ENCODE results near the gene MRPL36.

MRPL36 gene

DNA sequence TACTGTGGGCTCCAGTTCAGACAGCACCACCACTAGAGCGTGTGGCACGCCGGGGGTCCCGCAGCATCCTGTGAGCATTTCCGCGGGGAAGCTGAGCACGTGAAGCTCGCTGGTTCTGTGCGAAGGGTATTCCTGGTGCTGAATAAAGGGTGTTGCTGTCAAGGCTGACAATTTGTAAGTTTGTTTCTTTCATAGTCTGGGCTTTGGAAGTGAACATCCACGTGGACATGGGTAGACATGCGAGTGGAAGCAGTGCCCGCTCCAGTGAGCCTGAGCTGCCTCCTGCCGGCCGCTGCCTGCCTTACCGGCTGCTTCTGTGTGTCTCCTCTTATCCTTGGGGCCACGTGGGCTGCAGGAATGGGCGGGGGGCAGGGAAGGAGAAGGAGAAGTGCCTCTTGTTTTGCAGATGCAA, 16.2 kb upstream of the MRPL36 start:
- Histone ChIP-seq H4K20me1 (peaks cover 41% of the 10 kb centered on the region), H3K36me3 (peaks cover 100% of the 10 kb centered on the region), H3K4me2 (no peak overlapping the region), H3K4me3 (no peak overlapping the region), H3K4me1 (no peaks in the 10 kb centered on the region; the same call in 1 of the 2 replicates), H3K27me3 (no peaks in the 10 kb centered on the region), H3K9me3 (peaks cover 4% of the 10 kb centered on the region; the same call in 1 of the 2 replicates), H3K27ac (no peak overlapping the region), H3K9ac (no peak overlapping the region)
- no peak for TF ChIP-seq Cebpa-rat (IDR thresholded peaks at IDR 0.05)

DNA sequence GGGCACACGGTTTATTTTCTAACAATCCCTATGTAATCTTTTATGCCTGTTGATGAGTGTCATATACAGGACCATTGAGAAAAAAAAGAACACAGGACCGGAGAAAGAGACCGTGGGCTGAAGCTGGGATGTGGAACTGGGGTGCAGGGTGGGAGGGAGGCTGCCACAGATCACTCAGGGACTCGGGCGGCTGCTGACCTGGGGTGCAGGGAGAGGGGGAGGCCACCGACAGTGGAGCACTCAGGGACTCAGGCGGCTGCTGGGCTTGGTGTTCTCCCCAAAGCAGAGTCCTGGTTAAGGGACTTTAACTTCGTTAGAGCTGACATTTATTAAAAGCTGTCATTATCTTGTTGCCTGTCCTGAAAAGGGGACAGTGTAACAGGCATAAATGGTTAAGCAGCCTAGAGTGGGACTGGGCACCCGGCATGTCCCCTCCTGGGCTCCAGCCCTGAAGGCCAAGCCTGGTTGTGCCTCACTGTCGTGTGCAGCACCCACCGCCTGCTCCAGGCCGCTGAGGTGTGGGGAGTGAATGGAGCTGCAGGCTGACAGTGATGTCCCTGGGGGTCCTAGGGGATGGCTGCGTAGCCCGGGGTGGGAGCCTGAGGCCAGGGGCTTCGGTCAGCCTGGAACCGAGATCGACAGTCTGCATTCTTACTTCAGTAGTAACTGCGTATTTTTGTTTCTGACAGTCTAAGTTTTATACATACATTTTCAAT, 15.6 kb upstream of the MRPL36 start:
- no peak for TF ChIP-seq Cebpa-rat (IDR thresholded peaks at IDR 0.05)
- Histone ChIP-seq H3K36me3 (peaks cover 100% of the 10 kb centered on the region), H4K20me1 (peaks cover 41% of the 10 kb centered on the region)

GRCh38 chr5:1814183-1815020, 14.8 kb upstream of the MRPL36 start:
- H3K4me3 ChIP-seq: no peak overlapping the region
- no peak overlapping the region for H3K4me2 ChIP-seq
- no peak overlapping the region for H3K27ac ChIP-seq
- no peak overlapping the region for H3K9ac ChIP-seq
- peaks cover 100% of the 10 kb centered on the region for H3K36me3 ChIP-seq
- H3K27me3 ChIP-seq: no peaks in the 10 kb centered on the region
- TF ChIP-seq Cebpa-rat (IDR thresholded peaks at IDR 0.05): no peak
- no peaks in the 10 kb centered on the region; the same call in 1 of the 2 replicates for H3K4me1 ChIP-seq
- peaks cover 50% of the 10 kb centered on the region for H4K20me1 ChIP-seq
- H3K9me3 ChIP-seq: peaks cover 4% of the 10 kb centered on the region; the same call in 1 of the 2 replicates

More for the DNA sequence above, 15.6 kb upstream of the MRPL36 start:
- Histone ChIP-seq H3K9me3 (peaks cover 4% of the 10 kb centered on the region; the same call in 1 of the 2 replicates), H3K4me2 (no peak overlapping the region), H3K4me1 (no peaks in the 10 kb centered on the region; the same call in 1 of the 2 replicates), H3K9ac (no peak overlapping the region), H3K27ac (no peak overlapping the region), H3K27me3 (no peaks in the 10 kb centered on the region), H3K4me3 (no peak overlapping the region)

- Histone ChIP-seq H3K36me3 (peaks cover 100% of the 10 kb centered on the region), H3K4me2 (no peak overlapping the region), H3K27ac (no peak overlapping the region), H3K9me3 (no peaks in the 10 kb centered on the region), H3K9ac (no peak overlapping the region), H3K4me3 (no peak overlapping the region), H3K4me1 (no peaks in the 10 kb centered on the region), H4K20me1 (peaks cover 83% of the 10 kb centered on the region), H3K27me3 (no peaks in the 10 kb centered on the region)
- no peak for TF ChIP-seq Cebpa-rat (IDR thresholded peaks at IDR 0.05)
Observed at GRCh38 chr5:1810581-1811101, 11.0 kb upstream of the MRPL36 start.

- no peaks in the 10 kb centered on the region for H3K9me3 ChIP-seq
- H3K4me1 ChIP-seq: no peaks in the 10 kb centered on the region
- H3K27me3 ChIP-seq: no peaks in the 10 kb centered on the region
- H3K4me2 ChIP-seq: no peak overlapping the region
- TF ChIP-seq Cebpa-rat (IDR thresholded peaks at IDR 0.05): no peak
- H3K27ac ChIP-seq: no peak overlapping the region
- H3K36me3 ChIP-seq: peaks cover 100% of the 10 kb centered on the region
- no peak overlapping the region for H3K4me3 ChIP-seq
- peaks cover 92% of the 10 kb centered on the region for H4K20me1 ChIP-seq
- no peak overlapping the region for H3K9ac ChIP-seq
Observed at GRCh38 chr5:1809416-1810035, 9.9 kb upstream of the MRPL36 start.

- Histone ChIP-seq H3K27ac (no peak overlapping the region), H3K9ac (no peak overlapping the region), H4K20me1 (peaks cover 92% of the 10 kb centered on the region), H3K4me2 (no peak overlapping the region), H3K4me3 (no peak overlapping the region), H3K9me3 (no peaks in the 10 kb centered on the region), H3K4me1 (no peaks in the 10 kb centered on the region), H3K27me3 (no peaks in the 10 kb centered on the region), H3K36me3 (peaks cover 100% of the 10 kb centered on the region)
- TF ChIP-seq Cebpa-rat (IDR thresholded peaks at IDR 0.05): no peak
Observed at GRCh38 chr5:1808439-1808838, 8.8 kb upstream of the MRPL36 start.

- Histone ChIP-seq H3K27ac (no peak overlapping the region), H3K9ac (no peak overlapping the region), H4K20me1 (peaks cover 87% of the 10 kb centered on the region), H3K4me2 (no peak overlapping the region), H3K36me3 (peaks cover 100% of the 10 kb centered on the region), H3K27me3 (no peaks in the 10 kb centered on the region), H3K9me3 (no peaks in the 10 kb centered on the region), H3K4me1 (peaks cover 3% of the 10 kb centered on the region), H3K4me3 (no peak overlapping the region)
- TF ChIP-seq Cebpa-rat (IDR thresholded peaks at IDR 0.05): no peak
Observed at GRCh38 chr5:1807451-1808185, 8.0 kb upstream of the MRPL36 start.

- H4K20me1 ChIP-seq: peaks cover 84% of the 10 kb centered on the region
Observed at GRCh38 chr5:1806974-1807373, 7.3 kb upstream of the MRPL36 start.

GRCh38 chr5:1806199-1806598, 6.6 kb upstream of the MRPL36 start:
- H3K36me3 ChIP-seq: peaks cover 87% of the 10 kb centered on the region

More at GRCh38 chr5:1806974-1807373, 7.3 kb upstream of the MRPL36 start:
- Histone ChIP-seq H3K27ac (no peak overlapping the region), H3K27me3 (no peaks in the 10 kb centered on the region), H3K4me1 (peaks cover 10% of the 10 kb centered on the region), H3K4me3 (no peak overlapping the region), H3K4me2 (no peak overlapping the region), H3K36me3 (peaks cover 95% of the 10 kb centered on the region), H3K9ac (no peak overlapping the region), H3K9me3 (no peaks in the 10 kb centered on the region)
- TF ChIP-seq Cebpa-rat (IDR thresholded peaks at IDR 0.05): no peak

More at GRCh38 chr5:1806199-1806598, 6.6 kb upstream of the MRPL36 start:
- Histone ChIP-seq H4K20me1 (peaks cover 78% of the 10 kb centered on the region), H3K4me1 (peaks cover 13% of the 10 kb centered on the region), H3K4me3 (no peak overlapping the region), H3K4me2 (no peak overlapping the region), H3K9me3 (no peaks in the 10 kb centered on the region), H3K9ac (no peak overlapping the region), H3K27ac (no peak overlapping the region), H3K27me3 (no peaks in the 10 kb centered on the region)
- no peak for TF ChIP-seq Cebpa-rat (IDR thresholded peaks at IDR 0.05)

Measured in BLaER1 (cell line).